Astrocyte of the spinal cord (primary cell): ENCODE data around the gene INPP4A.
"Not testable (repeated sequence)": the region's sequence is repeated elsewhere in the genome, so short reads cannot be mapped to it uniquely, and the experiment has no call there.

ENCODE experiments used
- DNase-seq: peaks from one replicate; pipeline ENCODE4 v3.0.0; 2011; ENCODE audit warnings: low read depth, low spot score
- H3K4me3 ChIP-seq: 2 replicates; pipeline ENCODE4 v1.5.1; 2011; ENCODE audit warnings: low read depth, mild to moderate bottlenecking, low read length, moderate library complexity
- CTCF ChIP-seq: IDR thresholded peaks from 2 replicates; pipeline ENCODE4 v1.5.1; 2012; ENCODE audit warnings: low read depth, mild to moderate bottlenecking, low read length, inconsistent platforms
- in situ Hi-C: cut with HindIII; loops from 2 replicates; pipeline ENCODE4 v1.10.0; 2017; ENCODE audit warnings: low sequenced_read_pairs

Gene INPP4A

GRCh38 chr2:98592565-98592964 is 147.9 kb downstream of the INPP4A start:
- no peak for DNase-seq
- H3K4me3 ChIP-seq = no peak overlapping the region
- in situ Hi-C loops = no loop called here
- TF ChIP-seq CTCF = no peak

GRCh38 chr2:98594665-98595064 is 150.0 kb downstream of the INPP4A start:
- in situ Hi-C loops = not testable (repeated sequence)

DNA sequence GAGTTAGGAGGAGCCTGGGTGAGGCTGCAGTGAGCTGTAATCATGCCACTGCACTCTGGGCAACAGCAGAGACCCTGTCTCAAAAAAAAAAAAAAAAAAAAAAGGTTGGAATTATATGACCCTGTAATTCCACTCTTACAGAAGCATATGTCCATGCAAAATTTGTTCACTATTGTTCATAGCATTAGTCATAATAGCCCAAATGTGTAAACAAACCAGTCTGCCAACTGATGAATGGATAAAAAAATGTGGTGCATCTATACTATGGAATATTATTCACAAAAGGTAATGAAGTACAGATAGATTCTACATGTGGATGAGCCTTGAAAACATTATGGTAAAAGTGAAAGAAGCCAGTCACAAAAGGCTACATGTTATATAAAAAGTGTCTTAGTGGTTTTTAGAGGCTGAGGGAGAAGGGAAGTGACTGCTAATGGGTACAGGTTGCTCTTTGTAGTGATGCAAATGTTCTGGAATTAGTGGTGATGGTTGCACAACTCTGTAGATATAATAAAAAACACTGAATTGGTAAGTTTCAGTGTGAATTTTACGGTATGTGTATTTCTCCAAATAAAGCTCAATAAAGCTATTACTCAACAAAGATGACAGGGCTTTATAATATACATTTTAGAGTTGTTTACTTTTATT is 154.2 kb downstream of the INPP4A start:
- no peak overlapping the region for H3K4me3 ChIP-seq
- in situ Hi-C loops = no loop called here
- TF ChIP-seq CTCF = no peak
- peak; percentile 25 for DNase-seq

More at GRCh38 chr2:98594665-98595064, 150.0 kb downstream of the INPP4A start:
- DNase-seq, H3K4me3 ChIP-seq: not testable (repeated sequence)

- H3K4me3 ChIP-seq = no peak overlapping the region
- in situ Hi-C loops = no loop called here
- peak; percentile 72 for TF ChIP-seq CTCF
- DNase-seq = peak; percentile 46
Measured at GRCh38 chr2:98601532-98602132, 157.0 kb downstream of the INPP4A start.

DNA sequence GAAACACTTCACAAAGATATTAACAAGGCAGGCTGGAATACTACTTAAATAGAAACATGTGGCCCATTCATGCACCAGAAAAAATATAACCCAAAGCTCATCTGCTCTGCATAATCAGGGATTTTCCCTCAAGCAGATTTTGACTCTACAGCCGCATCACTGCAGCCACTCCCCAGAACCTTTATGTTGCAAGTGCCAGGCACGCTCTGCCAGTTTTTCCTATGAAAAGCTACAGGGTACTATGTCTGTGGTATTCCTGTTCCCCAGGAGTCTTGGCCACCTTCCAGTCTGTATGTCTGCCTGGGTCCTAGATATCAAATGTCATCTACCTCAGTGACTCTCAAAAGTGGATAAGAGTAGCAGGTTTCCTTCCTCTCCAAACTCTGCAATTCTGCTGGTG is 159.9 kb downstream of the INPP4A start:
- TF ChIP-seq CTCF = no peak
- in situ Hi-C loops = no loop called here
- H3K4me3 ChIP-seq = no peak overlapping the region
- DNase-seq = no peak

DNA sequence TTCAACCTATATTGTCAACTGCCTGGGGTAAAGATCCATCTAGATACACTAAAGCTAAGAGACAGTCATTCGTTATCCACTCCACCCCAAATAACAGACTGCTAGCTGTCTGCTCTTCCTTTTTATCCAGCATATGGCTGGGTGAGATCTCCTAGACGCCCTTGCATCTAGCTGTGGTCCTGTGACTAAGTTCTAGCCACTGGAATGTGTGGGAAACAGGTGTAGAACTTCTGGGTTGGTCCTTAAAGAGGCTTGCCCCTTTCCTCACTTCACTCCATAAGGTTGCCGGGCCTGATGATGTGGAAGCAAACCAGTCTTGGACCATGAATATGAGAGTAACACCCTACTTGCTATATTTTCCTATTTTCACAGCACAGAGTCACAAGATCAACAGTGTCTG is 160.4 kb downstream of the INPP4A start:
- in situ Hi-C loops = no loop called here
- no peak for TF ChIP-seq CTCF
- no peak overlapping the region for H3K4me3 ChIP-seq
- no peak for DNase-seq

- no peak overlapping the region for H3K4me3 ChIP-seq
- in situ Hi-C loops = no loop called here
- TF ChIP-seq CTCF = no peak
- no peak for DNase-seq
Measured at GRCh38 chr2:98606431-98606830, 161.8 kb downstream of the INPP4A start.
